Gastrocnemius medialis (tissue), 4 donors: ENCODE measurements around the gene KIFC3. TPM values are rescaled to one million over a fixed set of nuclear protein-coding genes. Genes with fewer than 3 reads are reported as not detected.

ENCODE experiments used
- ATAC-seq, 2 donors: fragments of 150-250 bp; one replicate each; pipeline ENCODE4 v1.9.1; 2016
- DNase-seq, 2 donors: peaks; one replicate each; pipeline ENCODE4 v3.0.0-alpha.2; 2019
- H3K27ac ChIP-seq, 4 donors: fragments of 200-600 bp; sonication (generic); 1 replicate in 1 of 4; 2 replicates in 3 of 4; pipeline ENCODE4 v1.5.1; 2016 to 2018; ENCODE audit warnings: mild to moderate bottlenecking in 2 of 4, moderate library complexity in 1 of 4
- H3K27me3 ChIP-seq, 3 donors: fragments of 200-600 bp; sonication (generic) in 2 of 3; 1 replicate in 1 of 3; 2 replicates in 2 of 3; pipeline versions ENCODE4 v1.5.1 to v1.6.0; 2016 to 2019; ENCODE audit warnings: mild to moderate bottlenecking in 1 of 3, moderate library complexity in 1 of 3
- H3K36me3 ChIP-seq, 2 donors: fragments of 200-600 bp; sonication (generic) in 1 of 2; one replicate each; pipeline ENCODE4 v1.5.1; 2017 to 2018
- H3K4me1 ChIP-seq, 2 donors: fragments of 200-600 bp; sonication (generic) in 1 of 2; one replicate each; pipeline ENCODE4 v1.5.1; 2016 to 2017; ENCODE audit warnings: mild to moderate bottlenecking in 2 of 2
- H3K4me3 ChIP-seq, 4 donors: fragments of 200-600 bp; sonication (generic) in 3 of 4; 1 replicate in 1 of 4; 2 replicates in 3 of 4; pipeline ENCODE4 v1.5.1; 2016 to 2019; ENCODE audit warnings: mild to moderate bottlenecking in 2 of 4
- H3K9me3 ChIP-seq, 3 donors: fragments of 200-600 bp; sonication (generic) in 2 of 3; 1 replicate in 1 of 3; 2 replicates in 2 of 3; pipeline ENCODE4 v1.5.1; 2016 to 2019
- POLR2A ChIP-seq, 2 donors: fragments of 450-650 bp; IDR thresholded peaks; one replicate each; pipeline ENCODE4 v1.6.1; 2017; ENCODE audit warnings: antibody characterized with exemption in 2 of 2, mild to moderate bottlenecking in 2 of 2, moderate library complexity in 2 of 2
- in situ Hi-C, 4 donors: fragments of 200-750 bp; cut with MboI; loops; one replicate each; pipeline versions ENCODE4 v1.15.0 to v1.8.0; 2017; ENCODE audit warnings: low sequenced_read_pairs in 4 of 4
- intact Hi-C: fragments of 100-400 bp; cut with DNase I; formaldehyde crosslinking; loops from one replicate; pipeline ENCODE4 v1.15.1; 2023; ENCODE audit warnings: low total_unique reads
- total RNA-seq, 4 donors: library from RNA; depleted of rRNA; stranded (reverse); fragments of >200 nt; gene quantifications; one replicate each; pipeline versions ENCODE4 v1.1.0 to v1.2.3, GENCODE V29; 2016
- TF ChIP-seq, protein P1 (sequence below), 5 experiments: fragments of 450-650 bp in 3 of 5; fragments of 200-600 bp in 2 of 5; sonication (generic) in 2 of 5; IDR thresholded peaks in 4 of 5; conservative IDR thresholded peaks in 1 of 5; 1 replicate in 4 of 5; 2 replicates in 1 of 5; pipeline ENCODE4 v1.5.1; 2016 to 2019; ENCODE audit warnings: antibody characterized with exemption in 5 of 5, mild to moderate bottlenecking in 3 of 5, moderate library complexity in 3 of 5

The KIFC3 gene
- total RNA-seq, 4 donors from 2014 or later, result 2.1 to 12.0 (median 3.2) TPM

DNA sequence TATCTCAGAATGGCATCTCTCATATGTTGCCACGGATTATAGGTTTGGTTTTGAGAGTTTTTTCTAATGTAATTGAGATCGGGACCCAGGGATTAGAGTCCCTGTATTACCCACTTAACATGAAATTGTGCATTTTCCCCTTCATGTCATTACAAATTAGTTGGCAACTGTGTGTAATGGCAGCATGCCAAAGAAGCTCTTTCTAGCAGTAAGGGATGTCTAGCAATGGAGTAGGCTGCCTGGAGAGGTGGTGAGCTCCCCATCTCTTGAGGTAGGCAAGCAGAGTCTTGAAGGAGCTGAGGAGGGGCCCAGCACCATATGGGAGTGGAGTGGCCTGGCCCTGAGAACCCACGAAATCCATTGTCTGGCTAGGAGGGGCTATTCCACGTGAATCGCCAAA, 76.7 kb downstream of the KIFC3 start:
- Histone ChIP-seq H3K27ac (no peak overlapping the region), H3K9me3 (no peaks in the 10 kb centered on the region), H3K4me3 (no peak overlapping the region), H3K4me1 (no peaks in the 10 kb centered on the region), H3K36me3 (no peaks in the 10 kb centered on the region), H3K27me3 (no peaks in the 10 kb centered on the region)
- no peak for TF ChIP-seq POLR2A (IDR thresholded peaks at IDR 0.05)
- TF ChIP-seq, protein P1, sequence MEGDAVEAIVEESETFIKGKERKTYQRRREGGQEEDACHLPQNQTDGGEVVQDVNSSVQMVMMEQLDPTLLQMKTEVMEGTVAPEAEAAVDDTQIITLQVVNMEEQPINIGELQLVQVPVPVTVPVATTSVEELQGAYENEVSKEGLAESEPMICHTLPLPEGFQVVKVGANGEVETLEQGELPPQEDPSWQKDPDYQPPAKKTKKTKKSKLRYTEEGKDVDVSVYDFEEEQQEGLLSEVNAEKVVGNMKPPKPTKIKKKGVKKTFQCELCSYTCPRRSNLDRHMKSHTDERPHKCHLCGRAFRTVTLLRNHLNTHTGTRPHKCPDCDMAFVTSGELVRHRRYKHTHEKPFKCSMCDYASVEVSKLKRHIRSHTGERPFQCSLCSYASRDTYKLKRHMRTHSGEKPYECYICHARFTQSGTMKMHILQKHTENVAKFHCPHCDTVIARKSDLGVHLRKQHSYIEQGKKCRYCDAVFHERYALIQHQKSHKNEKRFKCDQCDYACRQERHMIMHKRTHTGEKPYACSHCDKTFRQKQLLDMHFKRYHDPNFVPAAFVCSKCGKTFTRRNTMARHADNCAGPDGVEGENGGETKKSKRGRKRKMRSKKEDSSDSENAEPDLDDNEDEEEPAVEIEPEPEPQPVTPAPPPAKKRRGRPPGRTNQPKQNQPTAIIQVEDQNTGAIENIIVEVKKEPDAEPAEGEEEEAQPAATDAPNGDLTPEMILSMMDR (IDR thresholded peaks at IDR 0.05 in 4 of 5, conservative IDR thresholded peaks at IDR 0.05 in 1 of 5), result no peak
- ATAC-seq (no peak), DNase-seq (no peak)
- intact Hi-C loops (no loop called here), in situ Hi-C loops (loop anchor here in 2 of 4 donors (25.0 kb wide), 2 partner anchors 287 to 288 kb away; partner anchors contain the start of genes CIAPIN1 (in 1 of the 2), COQ9 (in 1 of the 2), USB1 (in 1 of the 2) and ZNF319 (in 1 of the 2))

DNA sequence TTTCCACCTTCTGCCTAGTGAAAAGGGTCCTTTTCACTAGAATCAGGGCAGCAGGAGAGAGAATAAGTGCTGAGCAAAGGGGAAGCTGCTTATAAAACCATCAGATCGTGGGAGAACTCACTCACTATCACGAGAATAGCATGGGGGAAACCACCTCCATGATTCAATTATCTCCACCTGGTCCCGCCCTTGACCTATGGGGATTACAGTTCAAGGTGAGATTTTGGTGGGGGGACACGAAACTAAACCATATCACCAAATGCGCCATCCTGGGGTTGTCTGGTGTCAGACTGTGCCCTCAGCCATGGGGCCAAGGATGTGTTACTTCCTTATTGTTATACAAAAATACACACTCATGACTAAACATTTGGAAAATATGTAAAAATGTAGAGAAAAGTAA, 77.1 kb downstream of the KIFC3 start:
- Histone ChIP-seq H3K27me3 (no peaks in the 10 kb centered on the region), H3K4me3 (no peak overlapping the region), H3K4me1 (no peaks in the 10 kb centered on the region), H3K36me3 (no peaks in the 10 kb centered on the region), H3K9me3 (no peaks in the 10 kb centered on the region), H3K27ac (no peak overlapping the region)
- in situ Hi-C loops, result loop anchor here in 2 of 4 donors (25.0 kb wide), 2 partner anchors 287 to 288 kb away; partner anchors contain the start of genes CIAPIN1 (in 1 of the 2), COQ9 (in 1 of the 2), USB1 (in 1 of the 2) and ZNF319 (in 1 of the 2)
- DNase-seq (no peak), ATAC-seq (no peak)
- intact Hi-C loops, result no loop called here
- TF ChIP-seq, protein P1 (IDR thresholded peaks at IDR 0.05 in 4 of 5, conservative IDR thresholded peaks at IDR 0.05 in 1 of 5), result no peak
- no peak for TF ChIP-seq POLR2A (IDR thresholded peaks at IDR 0.05)

DNA sequence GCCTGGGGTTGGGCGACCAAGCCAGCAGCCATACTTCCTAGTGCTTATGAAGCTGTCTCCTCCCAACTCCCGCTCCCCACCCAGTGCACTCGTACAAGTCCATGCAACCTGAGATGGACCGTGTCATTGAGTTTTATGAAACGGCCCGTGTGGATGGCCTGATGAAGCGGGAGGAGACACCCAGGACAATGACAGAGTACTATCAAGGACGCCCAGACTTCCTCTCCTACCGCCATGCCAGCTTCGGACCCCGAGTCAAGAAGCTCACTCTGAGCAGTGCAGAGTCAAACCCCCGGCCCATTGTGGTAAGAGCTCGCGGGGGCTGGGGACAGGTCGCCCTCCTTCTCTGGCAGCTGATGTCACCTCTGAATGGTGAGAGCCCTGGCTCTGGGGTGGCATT, 77.8 kb downstream of the KIFC3 start:
- intact Hi-C loops (loop anchor here (5.0 kb wide), 1 partner anchor 147 kb away; no protein-coding TSS in a partner anchor), in situ Hi-C loops (no loop called here)
- Histone ChIP-seq H3K27me3 (no peaks in the 10 kb centered on the region), H3K4me3 (no peak overlapping the region), H3K27ac (no peak overlapping the region), H3K9me3 (no peaks in the 10 kb centered on the region), H3K4me1 (no peaks in the 10 kb centered on the region), H3K36me3 (no peaks in the 10 kb centered on the region)
- ATAC-seq (no peak), DNase-seq (no peak)
- TF ChIP-seq, protein P1 (IDR thresholded peaks at IDR 0.05 in 4 of 5, conservative IDR thresholded peaks at IDR 0.05 in 1 of 5), result no peak
- no peak for TF ChIP-seq POLR2A (IDR thresholded peaks at IDR 0.05)

DNA sequence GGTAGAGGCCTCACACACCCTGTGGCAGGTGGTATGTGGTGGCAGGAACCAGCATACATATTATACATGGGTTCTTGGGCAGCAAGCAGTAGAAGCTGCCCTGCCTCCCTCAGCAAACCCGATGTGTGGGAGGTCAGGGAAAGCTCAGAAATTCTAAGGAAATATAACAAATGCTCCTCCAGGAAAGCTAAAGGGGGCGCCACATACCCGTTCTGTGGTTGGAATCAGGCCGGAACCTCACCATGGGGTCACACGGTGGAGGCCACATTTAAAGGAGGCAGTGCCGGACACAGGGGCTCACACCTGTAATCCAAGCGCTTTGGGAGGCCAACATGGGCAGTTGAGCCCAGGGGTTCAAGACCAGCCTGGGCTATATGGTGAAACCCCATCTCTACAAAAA, 79.1 kb downstream of the KIFC3 start:
- Histone ChIP-seq H3K4me3 (no peak overlapping the region), H3K27me3 (no peaks in the 10 kb centered on the region), H3K4me1 (no peaks in the 10 kb centered on the region), H3K9me3 (no peaks in the 10 kb centered on the region), H3K36me3 (no peaks in the 10 kb centered on the region), H3K27ac (no peak overlapping the region)
- intact Hi-C loops (loop anchor here (5.0 kb wide), 1 partner anchor 146 kb away; no protein-coding TSS in a partner anchor), in situ Hi-C loops (no loop called here)
- DNase-seq (no peak), ATAC-seq (no peak)
- TF ChIP-seq, protein P1 (IDR thresholded peaks at IDR 0.05 in 4 of 5, conservative IDR thresholded peaks at IDR 0.05 in 1 of 5), result no peak
- TF ChIP-seq POLR2A (IDR thresholded peaks at IDR 0.05), result no peak

DNA sequence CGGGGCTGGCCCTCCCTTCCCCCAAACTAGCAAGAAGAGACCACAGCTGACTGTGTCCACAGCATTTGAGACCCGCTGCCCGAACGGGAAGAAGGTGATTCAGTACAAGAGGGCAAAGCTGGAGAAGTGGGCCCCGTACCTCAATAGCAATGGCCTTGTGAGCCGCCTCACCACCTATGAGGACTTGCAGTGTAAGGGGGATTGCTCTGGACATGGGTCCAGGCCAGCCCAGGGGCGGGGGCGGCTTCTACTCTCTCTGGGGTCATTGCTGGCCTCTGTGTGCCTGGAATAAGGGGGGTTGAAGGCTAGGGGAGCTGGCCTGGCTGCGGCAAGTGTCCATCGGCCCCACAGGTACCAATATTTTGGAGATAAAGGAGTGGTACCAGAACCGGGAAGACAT, 79.6 kb downstream of the KIFC3 start:
- TF ChIP-seq, protein P1 (IDR thresholded peaks at IDR 0.05 in 4 of 5, conservative IDR thresholded peaks at IDR 0.05 in 1 of 5), result no peak
- no peak for TF ChIP-seq POLR2A (IDR thresholded peaks at IDR 0.05)
- ATAC-seq (no peak), DNase-seq (no peak)
- H3K36me3 ChIP-seq, result no peaks in the 10 kb centered on the region
- no peak overlapping the region for H3K4me3 ChIP-seq
- H3K9me3 ChIP-seq, result no peaks in the 10 kb centered on the region
- intact Hi-C loops, result loop anchor here (5.0 kb wide), 1 partner anchor 145 kb away; no protein-coding TSS in a partner anchor
- no peak overlapping the region for H3K27ac ChIP-seq
- in situ Hi-C loops, result no loop called here
- no peaks in the 10 kb centered on the region for H3K4me1 ChIP-seq
- H3K27me3 ChIP-seq, result no peaks in the 10 kb centered on the region
